Activated B cell treated with CpG ODN at 0.5 μM for 24 hours (primary cell): Measurements from ENCODE around the gene MUC15. TPM values are rescaled to one million over a fixed set of nuclear protein-coding genes. Genes with fewer than 3 reads are reported as not detected.

Experiments
- ATAC-seq: fragments of 200-7000 bp; cut with Tn5 transposase; one replicate; pipeline ENCODE4 v1.10.0; 2021; ENCODE audit warnings: low read depth, mild to moderate bottlenecking, moderate library complexity
- CTCF ChIA-PET: fragments of 350-600 bp; sonication (Branson Sonifier 250); formaldehyde crosslinking; loops from one replicate; lab custom pipeline; 2021; ENCODE audit warnings: antibody characterized with exemption; lab: Charles Lee
- POLR2A ChIA-PET: fragments of 350-600 bp; sonication (Branson Sonifier 250); formaldehyde crosslinking; loops from one replicate; lab custom pipeline; 2021; ENCODE audit warnings: antibody characterized with exemption; lab: Charles Lee
- DNase-seq: peaks from one replicate; pipeline ENCODE4 v3.0.0; 2022
- H3K27ac Mint-ChIP-seq: one replicate; pipeline ENCODE4 v1.8.0; 2020; ENCODE audit warnings: mixed read lengths
- H3K27me3 Mint-ChIP-seq: one replicate; pipeline ENCODE4 v1.8.0; 2021; ENCODE audit warnings: mixed read lengths
- H3K36me3 Mint-ChIP-seq: one replicate; pipeline ENCODE4 v1.8.0; 2021; ENCODE audit warnings: low read depth, mixed read lengths
- H3K4me1 Mint-ChIP-seq: one replicate; pipeline ENCODE4 v1.8.0; 2021; ENCODE audit warnings: mixed read lengths
- H3K4me3 Mint-ChIP-seq: one replicate; pipeline ENCODE4 v1.8.0; 2020; ENCODE audit warnings: mild to moderate bottlenecking, mixed read lengths
- H3K9me3 Mint-ChIP-seq: one replicate; pipeline ENCODE4 v1.8.0; 2020; ENCODE audit warnings: mixed read lengths
- intact Hi-C: fragments of 100-400 bp; cut with micrococcal nuclease; formaldehyde crosslinking; loops from one replicate; pipeline ENCODE4 v1.15.1; 2024
- total RNA-seq: library from RNA; stranded (reverse); gene quantifications from 2 replicates; pipeline ENCODE4 v1.2.3, GENCODE V29; 2022
- TF ChIP-seq, protein P1 (sequence below): fragments of 200-600 bp; IDR thresholded peaks from one replicate; pipeline ENCODE4 v1.8.0; 2022; ENCODE audit warnings: antibody characterized with exemption, mild to moderate bottlenecking

Gene MUC15
- total RNA-seq, 1 donor from 2014 or later, result not detected

- ATAC-seq, result no peak
- Mint-ChIP-seq H3K27ac (no peak overlapping the region), H3K9me3 (no peaks in the 10 kb centered on the region), H3K27me3 (no peaks in the 10 kb centered on the region), H3K4me1 (no peaks in the 10 kb centered on the region), H3K4me3 (no peak overlapping the region), H3K36me3 (no peaks in the 10 kb centered on the region)
- ChIA-PET CTCF (no interaction called here), POLR2A (no interaction called here)
- TF ChIP-seq, protein P1, sequence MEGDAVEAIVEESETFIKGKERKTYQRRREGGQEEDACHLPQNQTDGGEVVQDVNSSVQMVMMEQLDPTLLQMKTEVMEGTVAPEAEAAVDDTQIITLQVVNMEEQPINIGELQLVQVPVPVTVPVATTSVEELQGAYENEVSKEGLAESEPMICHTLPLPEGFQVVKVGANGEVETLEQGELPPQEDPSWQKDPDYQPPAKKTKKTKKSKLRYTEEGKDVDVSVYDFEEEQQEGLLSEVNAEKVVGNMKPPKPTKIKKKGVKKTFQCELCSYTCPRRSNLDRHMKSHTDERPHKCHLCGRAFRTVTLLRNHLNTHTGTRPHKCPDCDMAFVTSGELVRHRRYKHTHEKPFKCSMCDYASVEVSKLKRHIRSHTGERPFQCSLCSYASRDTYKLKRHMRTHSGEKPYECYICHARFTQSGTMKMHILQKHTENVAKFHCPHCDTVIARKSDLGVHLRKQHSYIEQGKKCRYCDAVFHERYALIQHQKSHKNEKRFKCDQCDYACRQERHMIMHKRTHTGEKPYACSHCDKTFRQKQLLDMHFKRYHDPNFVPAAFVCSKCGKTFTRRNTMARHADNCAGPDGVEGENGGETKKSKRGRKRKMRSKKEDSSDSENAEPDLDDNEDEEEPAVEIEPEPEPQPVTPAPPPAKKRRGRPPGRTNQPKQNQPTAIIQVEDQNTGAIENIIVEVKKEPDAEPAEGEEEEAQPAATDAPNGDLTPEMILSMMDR, result no peak
- no peak for DNase-seq
- intact Hi-C loops, result loop anchor here (5.0 kb wide), 1 partner anchor 1677 kb away; no protein-coding TSS in a partner anchor
These were observed 7.6 kb upstream of the MUC15 start for GRCh38 chr11:26579683-26580082.

DNA sequence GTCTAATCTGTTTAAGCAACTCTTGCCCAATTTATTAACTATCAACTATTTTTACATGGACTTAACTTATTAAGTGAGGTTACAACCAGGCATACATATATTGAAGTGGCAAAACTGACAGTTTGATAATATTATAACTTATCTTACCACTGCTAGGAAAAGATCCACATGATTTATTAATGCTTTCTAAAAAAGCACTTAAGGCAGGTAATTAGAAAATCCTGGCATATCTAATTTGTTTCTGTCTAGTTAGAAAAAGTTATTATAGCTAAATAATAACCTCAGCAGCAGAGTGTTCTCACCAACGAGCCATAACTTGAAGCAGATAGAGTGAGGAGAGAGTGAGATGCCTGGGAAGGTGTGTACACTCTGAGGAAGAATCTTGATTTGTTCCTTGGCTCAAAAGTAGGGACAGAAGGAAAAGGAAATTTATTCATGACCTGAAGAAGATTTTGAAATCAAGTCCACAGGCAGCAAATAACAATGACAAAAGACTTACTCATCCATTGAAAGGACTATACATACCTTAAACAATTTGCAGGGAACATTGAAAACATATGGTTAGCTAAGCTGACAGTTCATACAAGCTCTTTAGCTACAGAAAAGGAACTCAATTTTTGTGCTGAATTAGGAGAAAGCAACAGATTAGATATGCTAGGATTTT is 7.1 kb upstream of the MUC15 start:
- no peaks in the 10 kb centered on the region for H3K4me1 Mint-ChIP-seq
- TF ChIP-seq, protein P1, result no peak
- intact Hi-C loops, result no loop called here
- H3K9me3 Mint-ChIP-seq, result no peaks in the 10 kb centered on the region
- CTCF ChIA-PET, result no interaction called here
- H3K27me3 Mint-ChIP-seq, result no peaks in the 10 kb centered on the region
- DNase-seq, result no peak
- no peak overlapping the region for H3K27ac Mint-ChIP-seq
- ATAC-seq, result no peak
- no peak overlapping the region for H3K4me3 Mint-ChIP-seq
- H3K36me3 Mint-ChIP-seq, result no peaks in the 10 kb centered on the region
- POLR2A ChIA-PET, result no interaction called here

GRCh38 chr11:26575946-26576345 is 3.9 kb upstream of the MUC15 start:
- DNase-seq (no peak), ATAC-seq (no peak)
- H3K4me3 Mint-ChIP-seq, result no peak overlapping the region
- no peak overlapping the region for H3K27ac Mint-ChIP-seq
- H3K9me3 Mint-ChIP-seq, result no peaks in the 10 kb centered on the region
- ChIA-PET CTCF (no interaction called here), POLR2A (no interaction called here)
- TF ChIP-seq, protein P1, result no peak
- H3K36me3 Mint-ChIP-seq, result no peaks in the 10 kb centered on the region
- no peaks in the 10 kb centered on the region for H3K27me3 Mint-ChIP-seq
- H3K4me1 Mint-ChIP-seq, result no peaks in the 10 kb centered on the region
- intact Hi-C loops, result no loop called here

DNA sequence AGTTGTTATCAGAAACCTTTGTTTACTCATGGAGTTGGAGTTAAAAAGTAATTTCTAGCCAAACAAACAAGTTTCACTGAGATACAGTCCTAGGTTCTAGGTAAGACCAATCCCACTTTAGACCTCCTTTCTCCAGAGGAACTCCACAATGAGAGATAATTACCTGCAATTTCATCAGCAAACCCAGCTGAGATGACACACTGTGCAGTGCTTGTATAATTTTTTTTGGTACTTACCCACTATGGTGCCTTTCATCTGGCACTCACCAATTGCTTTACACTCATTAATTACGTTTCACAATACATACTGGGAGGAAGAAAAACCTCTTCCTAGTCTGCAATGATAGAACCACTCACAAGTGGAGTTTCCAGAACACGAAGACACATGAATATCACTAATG is 1.8 kb upstream of the MUC15 start:
- H3K27me3 Mint-ChIP-seq, result no peaks in the 10 kb centered on the region
- H3K4me3 Mint-ChIP-seq, result no peak overlapping the region
- POLR2A ChIA-PET, result no interaction called here
- intact Hi-C loops, result no loop called here
- no peak for DNase-seq
- ATAC-seq, result no peak
- H3K4me1 Mint-ChIP-seq, result no peaks in the 10 kb centered on the region
- CTCF ChIA-PET, result no interaction called here
- no peaks in the 10 kb centered on the region for H3K36me3 Mint-ChIP-seq
- H3K27ac Mint-ChIP-seq, result no peak overlapping the region
- TF ChIP-seq, protein P1, result no peak
- H3K9me3 Mint-ChIP-seq, result no peaks in the 10 kb centered on the region

GRCh38 chr11:26572770-26573402 is 823 bp upstream of the MUC15 start:
- ChIA-PET CTCF (interaction anchor here (0.5 kb wide), 1 partner anchor 53 kb away, joined by 3 read pairs; no protein-coding TSS in a partner anchor), POLR2A (no interaction called here)

More at GRCh38 chr11:26572770-26573402, 823 bp upstream of the MUC15 start:
- DNase-seq (no peak), ATAC-seq (no peak)
- H3K36me3 Mint-ChIP-seq, result no peaks in the 10 kb centered on the region
- no peak overlapping the region for H3K4me3 Mint-ChIP-seq
- TF ChIP-seq, protein P1, result no peak
- intact Hi-C loops, result no loop called here
- H3K4me1 Mint-ChIP-seq, result no peaks in the 10 kb centered on the region
- no peaks in the 10 kb centered on the region for H3K9me3 Mint-ChIP-seq
- H3K27me3 Mint-ChIP-seq, result no peaks in the 10 kb centered on the region
- no peak overlapping the region for H3K27ac Mint-ChIP-seq
